GM12892 (cell line): ENCODE results near the gene CD46.

Experiments used
- POLR2A ChIP-seq: IDR thresholded peaks from 2 replicates; pipeline ENCODE4 v1.6.1; 2011; ENCODE audit warnings: low read depth, low read length, control low read depth
- TAF1 ChIP-seq: IDR thresholded peaks from 2 replicates; pipeline ENCODE4 v1.6.1; 2011; ENCODE audit warnings: low read depth, mild to moderate bottlenecking, control low read depth, low read length, borderline replicate concordance

- TF ChIP-seq TAF1 = no peak
- no peak for TF ChIP-seq POLR2A
Measured at GRCh38 chr1:207719234-207719633, 32.6 kb upstream of the CD46 start.
